Naive thymus-derived CD4-positive, alpha-beta T cell (primary cell): Measurements from ENCODE around the gene COTL1. TPM values are rescaled to one million over a fixed set of nuclear protein-coding genes. Genes with fewer than 3 reads are reported as not detected.

ENCODE experiments used
- ATAC-seq: fragments of 150-1000 bp; cut with Tn5 transposase; 2 replicates; pipeline ENCODE4 v1.10.0; 2021; ENCODE audit warnings: mild to moderate bottlenecking, moderate library complexity
- CTCF ChIA-PET: fragments of 350-600 bp; sonication (Branson Sonifier 250); formaldehyde crosslinking; loops from one replicate; lab custom pipeline; 2021; ENCODE audit warnings: antibody characterized with exemption; lab: Charles Lee
- POLR2A ChIA-PET: fragments of 350-600 bp; sonication (Branson Sonifier 250); formaldehyde crosslinking; loops from one replicate; lab custom pipeline; 2021; ENCODE audit warnings: antibody characterized with exemption, inconsistent platforms; lab: Charles Lee
- DNase-seq, 9 donors: peaks; one replicate each; pipeline versions ENCODE4 v3.0.0 to v3.0.0-alpha.2; 2020 to 2022; ENCODE audit warnings: mixed read lengths in 1 of 9
- H3K27ac ChIP-seq: one replicate; pipeline ENCODE4 v1.7.0; 2013; ENCODE audit warnings: mild to moderate bottlenecking, low read depth, low read length, moderate library complexity
- H3K27me3 ChIP-seq, 2 donors: one replicate each; pipeline ENCODE4 v1.7.0; 2013; ENCODE audit warnings: low read length in 2 of 2, mild to moderate bottlenecking in 2 of 2, moderate library complexity in 2 of 2; ENCODE audit not compliant: control insufficient read depth in 2 of 2, insufficient read depth in 2 of 2
- H3K36me3 ChIP-seq, 3 experiments: 1 replicate in 2 of 3; 2 replicates in 1 of 3; pipeline ENCODE4 v1.7.0; 2013; ENCODE audit warnings: low read length in 3 of 3, mild to moderate bottlenecking in 3 of 3, moderate library complexity in 1 of 3; ENCODE audit not compliant: insufficient read depth in 3 of 3, control insufficient read depth in 2 of 3
- H3K4me1 ChIP-seq, 2 donors: one replicate each; pipeline ENCODE4 v1.7.0; 2013; ENCODE audit warnings: low read length in 2 of 2, mild to moderate bottlenecking in 2 of 2, moderate library complexity in 1 of 2; ENCODE audit not compliant: control insufficient read depth in 2 of 2, insufficient read depth in 2 of 2
- H3K4me3 ChIP-seq: 2 replicates; pipeline ENCODE4 v1.7.0; 2013; ENCODE audit warnings: mild to moderate bottlenecking, low read length
- H3K9me3 ChIP-seq, 3 experiments: 1 replicate in 2 of 3; 2 replicates in 1 of 3; pipeline ENCODE4 v1.7.0; 2013; ENCODE audit warnings: low read length in 3 of 3; ENCODE audit not compliant: control insufficient read depth in 2 of 3
- H3K27ac Mint-ChIP-seq, 9 donors: one replicate each; pipeline ENCODE4 v1.8.0; 2020 to 2022; ENCODE audit warnings: mixed read lengths in 9 of 9, mild to moderate bottlenecking in 8 of 9, moderate library complexity in 5 of 9, inconsistent platforms in 2 of 9
- H3K27me3 Mint-ChIP-seq, 5 donors: one replicate each; pipeline ENCODE4 v1.8.0; 2021 to 2022; ENCODE audit warnings: mixed read lengths in 5 of 5, mild to moderate bottlenecking in 1 of 5
- H3K36me3 Mint-ChIP-seq, 5 donors: one replicate each; pipeline ENCODE4 v1.8.0; 2020 to 2022; ENCODE audit warnings: mixed read lengths in 5 of 5, mild to moderate bottlenecking in 3 of 5, inconsistent platforms in 1 of 5
- H3K4me1 Mint-ChIP-seq, 7 donors: one replicate each; pipeline ENCODE4 v1.8.0; 2020 to 2022; ENCODE audit warnings: mixed read lengths in 7 of 7, mild to moderate bottlenecking in 3 of 7, inconsistent platforms in 1 of 7
- H3K4me3 Mint-ChIP-seq, 10 donors: one replicate each; pipeline ENCODE4 v1.8.0; 2020 to 2022; ENCODE audit warnings: mild to moderate bottlenecking in 10 of 10, mixed read lengths in 10 of 10, moderate library complexity in 6 of 10, inconsistent platforms in 2 of 10
- H3K9me3 Mint-ChIP-seq, 11 donors: one replicate each; pipeline ENCODE4 v1.8.0; 2020 to 2022; ENCODE audit warnings: mixed read lengths in 11 of 11, mild to moderate bottlenecking in 4 of 11, inconsistent platforms in 1 of 11, moderate library complexity in 1 of 11
- intact Hi-C, 2 donors: fragments of 100-400 bp; cut with micrococcal nuclease; formaldehyde crosslinking; loops; one replicate each; pipeline ENCODE4 v1.15.1; 2023
- polyA plus RNA-seq, 2 donors: library from polyadenylated mRNA; unstranded; fragments of 300-500 nt; fragmentation: Illumina TruSeq; gene quantifications; one replicate each; pipeline ENCODE4 v1.2.3, GENCODE V29; 2021
- total RNA-seq, 6 experiments: library from RNA in 5 of 6; stranded (reverse) in 5 of 6; gene quantifications; 1 replicate in 5 of 6; 2 replicates in 1 of 6; pipeline ENCODE4 v1.2.3 and lab custom pipeline; 2021 to 2026

Gene COTL1
- total and polyA plus RNA-seq, 7 experiments from 2014 or later = 84.2 to 704 (median 268) TPM

GRCh38 chr16:84654998-84655397 is 37.1 kb upstream of the COTL1 start:
- DNase-seq = no peak
- CTCF ChIA-PET = interaction anchor here (0.7 to 2.1 kb wide), 4 partner anchors 33 to 150 kb away, joined by 3 to 8 read pairs (median 4); partner anchors contain the start of gene MEAK7
- peaks cover 50 to 98% (median 83%) of the 10 kb centered on the region in 7 donors for H3K4me1 Mint-ChIP-seq
- Histone ChIP-seq H3K9me3 (no peaks in the 10 kb centered on the region), H3K27me3 (no peaks in the 10 kb centered on the region), H3K4me3 (no peak overlapping the region), H3K4me1 (peaks cover 20 to 66% of the 10 kb centered on the region in 2 donors), H3K36me3 (peaks cover 0 to 67% (median 18%) of the 10 kb centered on the region in 3 experiments), H3K27ac (no peak overlapping the region)
- H3K27ac Mint-ChIP-seq = peak overlapping the region in 4 of 9 donors; percentile 27 to 84 (median 75)
- no peak for ATAC-seq
- intact Hi-C loops = no loop called here
- POLR2A ChIA-PET = interaction anchor here (1.8 to 2.7 kb wide), 2 partner anchors 9 to 10 kb away, joined by 7 to 10 read pairs; no protein-coding TSS in a partner anchor
- peaks cover 0 to 3% (median 0%) of the 10 kb centered on the region in 11 donors for H3K9me3 Mint-ChIP-seq
- H3K4me3 Mint-ChIP-seq = peak overlapping the region in 9 of 10 donors; percentile 33 to 60 (median 41)
- H3K27me3 Mint-ChIP-seq = no peaks in the 10 kb centered on the region
- H3K36me3 Mint-ChIP-seq = peaks cover 10 to 52% (median 33%) of the 10 kb centered on the region in 5 donors

GRCh38 chr16:84654238-84654637 is 36.4 kb upstream of the COTL1 start:
- peaks cover 0 to 4% (median 0%) of the 10 kb centered on the region in 11 donors for H3K9me3 Mint-ChIP-seq
- H3K36me3 ChIP-seq = peaks cover 0 to 60% (median 10%) of the 10 kb centered on the region in 3 experiments
- H3K9me3 ChIP-seq = no peaks in the 10 kb centered on the region
- intact Hi-C loops = no loop called here
- peak overlapping the region in 5 of 10 donors; percentile 14 to 81 (median 22) for H3K4me3 Mint-ChIP-seq
- DNase-seq (no peak), ATAC-seq (no peak)
- H3K27me3 ChIP-seq = no peaks in the 10 kb centered on the region
- peak overlapping the region in 4 of 9 donors; percentile 34 to 68 (median 41) for H3K27ac Mint-ChIP-seq
- H3K4me1 ChIP-seq = peaks cover 25 to 73% of the 10 kb centered on the region in 2 donors
- H3K36me3 Mint-ChIP-seq = peaks cover 10 to 51% (median 32%) of the 10 kb centered on the region in 5 donors
- no peak overlapping the region for H3K27ac ChIP-seq
- no peaks in the 10 kb centered on the region for H3K27me3 Mint-ChIP-seq
- no peak overlapping the region for H3K4me3 ChIP-seq
- POLR2A ChIA-PET = interaction anchor here (1.4 to 2.7 kb wide), 3 partner anchors 9 to 149 kb away, joined by 5 to 10 read pairs (median 7); no protein-coding TSS in a partner anchor
- H3K4me1 Mint-ChIP-seq = peaks cover 51 to 100% (median 86%) of the 10 kb centered on the region in 7 donors
- CTCF ChIA-PET = interaction anchor here (1.0 to 2.1 kb wide), 3 partner anchors 32 to 149 kb away, joined by 3 to 8 read pairs (median 4); partner anchors contain the start of gene MEAK7

- POLR2A ChIA-PET = interaction anchor here (0.9 to 2.7 kb wide), 6 partner anchors 11 to 135 kb away, joined by 3 to 10 read pairs (median 4); no protein-coding TSS in a partner anchor
- no peaks in the 10 kb centered on the region for H3K27me3 ChIP-seq
- peaks cover 0 to 4% (median 0%) of the 10 kb centered on the region in 11 donors for H3K9me3 Mint-ChIP-seq
- peaks cover 0 to 2% (median 0%) of the 10 kb centered on the region in 5 donors for H3K27me3 Mint-ChIP-seq
- peaks cover 50 to 90% (median 80%) of the 10 kb centered on the region in 7 donors for H3K4me1 Mint-ChIP-seq
- H3K4me3 ChIP-seq = no peak overlapping the region
- peak overlapping the region; percentile 47 for H3K27ac ChIP-seq
- ATAC-seq (peak; percentile 60), DNase-seq (peak in 7 of 9 donors; percentile 60 to 80 (median 73))
- H3K36me3 Mint-ChIP-seq = peaks cover 5 to 37% (median 27%) of the 10 kb centered on the region in 5 donors
- H3K4me1 ChIP-seq = peaks cover 27 to 80% of the 10 kb centered on the region in 2 donors
- peak overlapping the region; percentile 68 to 89 (median 84) for H3K27ac Mint-ChIP-seq
- peaks cover 0 to 43% (median 0%) of the 10 kb centered on the region in 3 experiments for H3K36me3 ChIP-seq
- CTCF ChIA-PET = interaction anchor here (2.1 kb wide), 2 partner anchors 30 to 73 kb away, joined by 4 to 8 read pairs; no protein-coding TSS in a partner anchor
- H3K4me3 Mint-ChIP-seq = peak overlapping the region; percentile 43 to 82 (median 78)
- no peaks in the 10 kb centered on the region for H3K9me3 ChIP-seq
- intact Hi-C loops = loop anchor here in 1 of 2 donors (1.0 to 2.0 kb wide), 5 partner anchors 11 to 52 kb away; no protein-coding TSS in a partner anchor
Observed at GRCh38 chr16:84652566-84652965, 34.7 kb upstream of the COTL1 start.

GRCh38 chr16:84650062-84650991 is 32.4 kb upstream of the COTL1 start:
- ATAC-seq (no peak), DNase-seq (no peak)
- Histone ChIP-seq H3K4me3 (no peak overlapping the region), H3K27ac (no peak overlapping the region), H3K36me3 (peaks cover 0 to 34% (median 0%) of the 10 kb centered on the region in 3 experiments), H3K27me3 (no peaks in the 10 kb centered on the region), H3K4me1 (peaks cover 23 to 61% of the 10 kb centered on the region in 2 donors), H3K9me3 (no peaks in the 10 kb centered on the region)
- H3K4me1 Mint-ChIP-seq = peaks cover 43 to 74% (median 66%) of the 10 kb centered on the region in 7 donors
- peak overlapping the region; percentile 62 to 92 (median 77) for H3K4me3 Mint-ChIP-seq
- intact Hi-C loops = no loop called here
- H3K27ac Mint-ChIP-seq = peak overlapping the region in 8 of 9 donors; percentile 22 to 80 (median 58)
- H3K9me3 Mint-ChIP-seq = peaks cover 0 to 5% (median 0%) of the 10 kb centered on the region in 11 donors
- peaks cover 5 to 30% (median 27%) of the 10 kb centered on the region in 5 donors for H3K36me3 Mint-ChIP-seq
- ChIA-PET POLR2A (interaction anchor here (0.9 to 1.4 kb wide), 7 partner anchors 9 to 377 kb away, joined by 3 to 4 read pairs (median 3); partner anchors contain the start of gene KIAA0513), CTCF (interaction anchor here (1.5 kb wide), 1 partner anchor 76 kb away, joined by 4 read pairs; no protein-coding TSS in a partner anchor)
- peaks cover 0 to 20% (median 0%) of the 10 kb centered on the region in 5 donors for H3K27me3 Mint-ChIP-seq

- H3K27ac ChIP-seq = peak overlapping the region; percentile 81
- H3K27ac Mint-ChIP-seq = peak overlapping the region; percentile 77 to 91 (median 86)
- peaks cover 0 to 27% (median 0%) of the 10 kb centered on the region in 3 experiments for H3K36me3 ChIP-seq
- ChIA-PET POLR2A (interaction anchor here (0.9 to 2.4 kb wide), 8 partner anchors 9 to 145 kb away, joined by 3 to 11 read pairs (median 3); partner anchors contain the start of gene MEAK7), CTCF (no interaction called here)
- intact Hi-C loops = loop anchor here in 1 of 2 donors (2.0 to 10.0 kb wide), 3 partner anchors 23 to 532 kb away; partner anchors contain the start of genes KIAA0513 and MBTPS1
- peaks cover 23 to 55% of the 10 kb centered on the region in 2 donors for H3K4me1 ChIP-seq
- H3K4me1 Mint-ChIP-seq = peaks cover 40 to 66% (median 60%) of the 10 kb centered on the region in 7 donors
- H3K4me3 ChIP-seq = peak overlapping the region; percentile 73
- peaks cover 5 to 27% (median 23%) of the 10 kb centered on the region in 5 donors for H3K36me3 Mint-ChIP-seq
- DNase-seq (no peak), ATAC-seq (no peak)
- peaks cover 0 to 28% (median 0%) of the 10 kb centered on the region in 5 donors for H3K27me3 Mint-ChIP-seq
- H3K9me3 Mint-ChIP-seq = peaks cover 0 to 5% (median 0%) of the 10 kb centered on the region in 11 donors
- H3K27me3 ChIP-seq = no peaks in the 10 kb centered on the region
- peak overlapping the region; percentile 80 to 92 (median 86) for H3K4me3 Mint-ChIP-seq
- no peaks in the 10 kb centered on the region for H3K9me3 ChIP-seq
Observed at GRCh38 chr16:84649511-84649861, 31.6 kb upstream of the COTL1 start.
